ENCODE results near the gene RAPGEF1.
A peak's percentile ranks its signal among the peaks of the same experiment; 100 is the strongest.

The RAPGEF1 gene

DNA sequence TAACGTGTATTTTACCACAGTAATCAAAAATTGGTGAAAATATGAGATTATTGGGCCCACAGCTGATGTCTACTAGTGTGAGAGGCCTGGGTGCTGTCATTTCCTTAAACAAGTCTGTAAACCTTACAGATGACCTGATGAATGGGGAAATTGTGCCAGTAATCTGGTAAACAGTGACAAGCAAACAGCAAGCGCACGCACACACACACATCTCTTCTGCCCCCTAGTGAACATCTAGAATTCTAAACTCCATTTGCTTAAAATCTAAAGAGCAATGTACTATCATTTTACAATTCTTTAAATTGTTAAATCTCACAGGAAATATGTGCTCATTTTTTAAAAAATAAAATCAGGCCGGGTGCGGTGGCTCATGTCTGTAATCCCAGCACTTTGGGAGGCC, 7.5 kb upstream of the RAPGEF1 start:
- DNase-seq (ENCODE audit: low spot score) = peak; percentile 45

DNA sequence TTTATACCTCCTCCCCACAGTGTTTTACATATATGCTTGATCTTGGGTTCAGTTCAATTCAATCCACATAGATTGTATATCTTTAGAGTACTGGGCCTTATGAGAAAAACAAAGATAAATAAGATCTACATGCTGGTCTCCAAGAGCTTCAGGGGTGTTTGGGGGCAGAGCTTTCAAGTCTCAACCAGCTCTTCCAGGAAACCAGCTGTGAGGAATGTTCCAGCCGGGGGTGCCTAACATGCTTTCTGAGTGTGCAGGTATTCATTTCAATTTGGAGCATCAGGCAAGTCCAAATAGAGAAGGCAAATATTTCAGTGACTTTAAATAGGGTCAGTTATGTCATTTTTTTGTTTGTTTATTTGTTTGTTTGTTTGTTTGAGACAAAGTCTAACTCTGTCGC, 5.7 kb upstream of the RAPGEF1 start:
- no peak for DNase-seq (ENCODE audit: low spot score)

DNA sequence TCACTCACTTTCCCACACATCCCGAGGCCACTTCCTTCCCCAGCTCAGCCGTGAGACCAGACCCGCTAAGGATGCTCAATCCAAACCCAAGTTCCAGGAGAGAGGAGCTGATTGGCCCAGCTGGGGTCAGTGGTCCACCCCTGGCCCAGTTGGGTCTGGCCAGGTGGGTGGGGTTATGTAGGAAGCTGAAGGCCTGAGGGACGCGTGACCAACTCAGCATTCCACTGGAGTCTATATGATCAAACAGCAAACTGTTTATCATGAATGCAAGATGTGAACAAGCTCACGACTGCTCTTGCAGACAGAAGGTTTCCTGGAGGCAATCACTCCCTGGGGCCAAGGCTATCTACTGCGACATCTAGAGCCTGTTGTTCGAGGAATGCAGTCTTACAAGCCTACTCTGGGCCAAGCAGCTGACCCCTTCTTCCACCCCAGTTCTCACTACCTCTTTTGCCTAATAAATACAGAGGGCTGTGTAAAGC, 4.9 kb upstream of the RAPGEF1 start:
- no peak for DNase-seq (ENCODE audit: low spot score)

DNA sequence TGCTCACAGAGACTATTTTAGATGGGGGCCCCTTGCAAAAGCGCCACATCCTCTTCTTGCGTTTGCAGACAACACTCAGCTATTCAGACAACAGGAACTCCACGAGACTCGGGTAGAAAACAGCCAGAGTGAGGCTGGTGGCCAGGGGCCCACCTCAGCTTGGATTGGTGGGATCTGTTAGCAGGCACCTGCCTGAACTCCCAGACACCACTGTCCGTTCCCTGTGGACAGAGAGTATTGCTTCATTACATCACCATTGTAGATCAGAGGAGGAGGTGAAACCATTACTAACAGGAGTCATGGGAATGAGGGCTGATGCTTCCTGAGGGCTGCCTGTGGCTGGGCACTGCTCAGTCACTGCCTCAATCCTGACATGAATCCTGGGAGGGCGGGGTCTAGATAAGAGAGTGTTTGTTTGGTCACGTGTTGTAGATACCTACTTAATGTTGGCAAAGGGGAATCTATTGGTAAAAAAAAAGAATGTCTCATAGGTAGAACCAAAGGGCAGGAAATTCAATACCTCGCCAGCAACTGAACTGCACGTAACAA, 4.4 kb upstream of the RAPGEF1 start:
- DNase-seq (ENCODE audit: low spot score) = no peak

DNA sequence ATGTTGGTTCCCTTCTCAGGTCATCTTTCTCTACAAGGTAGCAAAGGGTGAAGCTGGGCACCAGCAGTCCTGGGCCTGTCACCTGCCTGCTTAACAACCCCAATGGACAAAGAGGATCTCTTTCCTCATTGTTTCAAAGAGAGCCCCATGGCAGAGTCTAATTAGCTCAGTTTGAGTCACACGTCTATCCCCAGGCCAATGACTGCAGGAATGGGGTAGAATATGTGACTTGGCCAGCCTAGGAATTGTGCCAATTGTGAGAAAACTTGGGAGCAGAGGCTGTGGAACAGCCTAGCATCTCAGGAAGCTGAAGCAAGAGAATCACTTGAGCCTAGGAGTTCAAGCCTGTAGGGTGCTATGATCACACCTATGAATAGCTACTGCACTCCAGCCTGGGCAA, 3.6 kb upstream of the RAPGEF1 start:
- no peak for DNase-seq (ENCODE audit: low spot score)

DNA sequence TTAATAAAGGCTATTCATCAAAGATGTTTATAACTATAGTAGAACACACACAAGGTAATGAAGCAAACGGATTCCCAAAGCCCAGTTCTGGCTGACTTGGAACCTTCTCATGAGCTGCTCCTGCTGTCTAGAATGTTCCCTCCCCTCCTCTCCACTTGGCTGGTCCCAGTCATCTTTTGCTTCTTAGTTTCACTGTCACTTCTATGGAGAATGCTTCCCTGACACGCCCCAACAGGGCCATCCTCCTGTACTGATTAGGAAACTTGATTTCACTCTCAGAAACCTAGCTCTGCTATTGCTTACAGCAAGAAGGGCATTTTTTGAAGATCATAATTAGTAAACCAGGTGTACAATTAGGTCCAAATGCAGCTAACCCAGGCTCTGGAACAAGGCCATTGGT, 3.2 kb upstream of the RAPGEF1 start:
- DNase-seq (ENCODE audit: low spot score) = no peak

GRCh38 chr9:131740898-131741297, 1.0 kb upstream of the RAPGEF1 start:
- DNase-seq (ENCODE audit: low spot score) = no peak

- DNase-seq (ENCODE audit: low spot score) = peak; percentile 18
These were observed 530 bp downstream of the RAPGEF1 start for GRCh38 chr9:131739133-131739958.

DNA sequence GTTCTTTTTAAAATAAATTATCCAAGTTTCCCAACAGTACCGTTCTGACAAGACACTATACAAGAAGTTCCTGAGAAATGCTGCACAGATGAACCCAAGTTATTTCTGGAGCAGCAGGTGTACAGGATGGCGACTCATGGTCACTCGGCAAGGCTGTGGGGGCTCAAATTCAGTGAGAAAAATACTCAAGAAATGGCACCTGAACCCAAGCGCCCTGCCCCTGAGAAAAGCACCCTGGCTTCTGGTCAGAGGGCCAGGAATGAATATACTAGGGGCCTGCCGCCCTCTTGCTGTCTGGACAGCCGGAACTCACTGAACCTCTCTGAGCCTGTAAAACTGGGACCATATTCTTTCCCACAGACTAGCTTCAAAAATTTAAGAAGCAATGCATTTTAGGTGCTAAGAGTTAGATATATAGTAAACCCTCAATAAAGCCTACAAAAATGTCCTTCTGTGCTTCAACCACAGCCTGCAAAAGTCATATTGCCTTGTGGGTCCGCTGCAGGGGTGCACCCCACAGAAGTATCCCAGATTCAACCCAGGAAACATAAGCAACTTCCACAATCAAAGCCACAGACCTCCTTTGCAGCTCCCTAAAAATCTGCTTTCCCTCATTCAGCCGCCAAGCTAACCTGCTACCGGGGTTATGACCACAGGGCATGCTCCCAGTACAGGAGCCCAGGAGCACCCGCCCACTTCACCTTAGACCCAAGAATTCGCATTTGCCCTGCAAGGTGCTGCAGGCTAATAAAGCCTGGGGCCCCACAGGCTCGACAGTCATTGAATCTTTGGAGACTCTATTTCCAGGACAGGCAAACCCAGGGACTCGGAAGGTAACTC, 1.4 kb downstream of the RAPGEF1 start:
- DNase-seq (ENCODE audit: low spot score) = no peak

GRCh38 chr9:131737426-131737825, 2.5 kb downstream of the RAPGEF1 start:
- DNase-seq (ENCODE audit: low spot score) = no peak

- no peak for DNase-seq (ENCODE audit: low spot score)
These were observed 3.4 kb downstream of the RAPGEF1 start for GRCh38 chr9:131736431-131736830.

- no peak for DNase-seq (ENCODE audit: low spot score)
These were observed 4.4 kb downstream of the RAPGEF1 start for GRCh38 chr9:131735238-131736128.

DNA sequence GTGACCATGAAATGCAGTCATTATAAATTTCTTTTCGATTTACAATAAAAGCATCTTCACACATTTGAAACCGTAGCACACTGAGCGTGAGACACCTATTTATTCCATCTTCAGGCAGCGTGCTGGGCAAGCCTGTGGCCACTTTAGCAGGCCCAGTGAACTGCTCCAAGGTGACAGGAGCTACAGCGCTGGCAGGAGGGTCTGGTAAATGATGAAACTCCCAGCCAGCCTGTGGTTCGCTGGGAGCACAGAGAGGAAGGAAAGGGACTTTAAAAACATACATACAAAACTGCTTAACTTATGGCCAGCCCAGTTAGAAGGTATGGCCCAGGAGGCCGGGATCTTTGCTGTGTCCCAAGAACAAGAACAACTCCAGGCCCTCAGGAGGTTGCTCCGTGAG, 5.1 kb downstream of the RAPGEF1 start:
- DNase-seq (ENCODE audit: low spot score) = no peak

- no peak for DNase-seq (ENCODE audit: low spot score)
These were observed 5.7 kb downstream of the RAPGEF1 start for GRCh38 chr9:131734165-131734610.

GRCh38 chr9:131733541-131734061, 6.3 kb downstream of the RAPGEF1 start:
- DNase-seq (ENCODE audit: low spot score) = peak; percentile 7

DNA sequence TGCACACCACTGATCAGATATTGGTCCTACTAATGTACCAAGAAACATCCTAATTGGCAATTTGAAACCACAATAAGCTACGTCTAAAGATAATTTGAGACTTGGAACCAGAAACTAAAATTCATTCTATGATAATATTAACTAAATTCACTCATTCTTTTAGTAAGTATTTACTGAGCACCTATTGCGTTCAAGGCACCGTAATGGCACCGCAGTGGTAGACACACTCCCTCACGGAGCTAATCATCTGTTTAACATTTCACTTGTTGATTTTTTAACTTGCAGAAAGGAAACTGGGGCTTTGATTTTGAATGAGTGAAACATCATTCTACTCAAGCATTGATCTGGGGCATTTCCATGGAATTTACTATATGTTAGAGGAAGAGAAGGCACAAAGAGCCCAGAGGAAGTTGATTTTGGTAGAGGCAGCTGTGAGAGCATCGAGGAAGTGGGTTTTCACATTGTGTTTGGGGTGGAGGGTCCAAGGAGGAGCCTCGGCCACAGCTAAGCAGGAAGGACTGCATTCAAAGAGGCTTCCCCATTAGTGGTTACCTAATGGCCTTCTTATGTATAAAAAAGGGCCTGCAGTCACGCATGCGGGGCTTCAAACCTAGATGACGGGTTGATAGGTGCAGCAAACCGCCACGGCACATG, 7.1 kb downstream of the RAPGEF1 start:
- no peak for DNase-seq (ENCODE audit: low spot score)

GRCh38 chr9:131732061-131732526, 7.8 kb downstream of the RAPGEF1 start:
- DNase-seq (ENCODE audit: low spot score) = no peak

DNA sequence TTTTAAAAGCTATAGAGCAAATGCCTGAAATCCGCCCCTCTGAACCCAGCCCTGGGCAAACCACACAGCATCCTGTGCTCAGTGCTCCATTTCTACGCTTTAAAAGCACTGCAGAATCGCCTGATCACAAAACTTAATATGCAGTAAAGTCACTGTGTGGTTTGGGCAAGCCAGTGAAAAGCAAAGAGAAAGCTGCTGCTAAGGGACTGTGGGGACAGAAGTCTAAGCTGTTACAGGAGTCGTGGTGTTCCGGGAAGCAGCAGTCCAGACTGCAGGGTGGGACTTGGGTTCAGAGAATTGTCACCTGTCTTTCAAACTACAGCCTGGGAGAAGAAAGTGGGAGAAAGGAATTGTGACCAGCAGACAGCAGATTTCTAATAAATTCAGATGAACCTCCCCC, 8.2 kb downstream of the RAPGEF1 start:
- DNase-seq (ENCODE audit: low spot score) = no peak

GRCh38 chr9:131731237-131731636, 8.6 kb downstream of the RAPGEF1 start:
- no peak for DNase-seq (ENCODE audit: low spot score)

GRCh38 chr9:131728961-131729360, 10.9 kb downstream of the RAPGEF1 start:
- DNase-seq (ENCODE audit: low spot score) = no peak

GRCh38 chr9:131728546-131728910, 11.3 kb downstream of the RAPGEF1 start:
- DNase-seq (ENCODE audit: low spot score) = no peak

Measured in hematopoietic multipotent progenitor cell treated with erythropoietin and hydrocortisone succinate and interleukin-3 and kit ligand, for 15 days (in vitro differentiated cells).